Memory B cell (primary cell): ENCODE data around the gene RRP1.

Experiments used
- ATAC-seq: fragments of 150-1000 bp; cut with Tn5 transposase; 2 replicates; pipeline ENCODE4 v1.10.0; 2021; ENCODE audit warnings: low read depth, mild to moderate bottlenecking, moderate library complexity
- DNase-seq, 2 donors: peaks; one replicate each; pipeline ENCODE4 v3.0.0; 2022; ENCODE audit warnings: low spot score in 2 of 2
- H3K27ac Mint-ChIP-seq: one replicate; pipeline ENCODE4 v1.8.0; 2022; ENCODE audit warnings: mild to moderate bottlenecking, moderate library complexity, mixed read lengths
- H3K27me3 Mint-ChIP-seq: one replicate; pipeline ENCODE4 v1.8.0; 2022; ENCODE audit warnings: mixed read lengths
- H3K36me3 Mint-ChIP-seq: one replicate; pipeline ENCODE4 v1.8.0; 2022; ENCODE audit warnings: mild to moderate bottlenecking, mixed read lengths
- H3K4me1 Mint-ChIP-seq: one replicate; pipeline ENCODE4 v1.8.0; 2022; ENCODE audit warnings: mixed read lengths
- H3K4me3 Mint-ChIP-seq: one replicate; pipeline ENCODE4 v1.8.0; 2022; ENCODE audit warnings: mild to moderate bottlenecking, moderate library complexity, mixed read lengths
- H3K9me3 Mint-ChIP-seq: one replicate; pipeline ENCODE4 v1.8.0; 2022; ENCODE audit warnings: mixed read lengths

Gene RRP1

DNA sequence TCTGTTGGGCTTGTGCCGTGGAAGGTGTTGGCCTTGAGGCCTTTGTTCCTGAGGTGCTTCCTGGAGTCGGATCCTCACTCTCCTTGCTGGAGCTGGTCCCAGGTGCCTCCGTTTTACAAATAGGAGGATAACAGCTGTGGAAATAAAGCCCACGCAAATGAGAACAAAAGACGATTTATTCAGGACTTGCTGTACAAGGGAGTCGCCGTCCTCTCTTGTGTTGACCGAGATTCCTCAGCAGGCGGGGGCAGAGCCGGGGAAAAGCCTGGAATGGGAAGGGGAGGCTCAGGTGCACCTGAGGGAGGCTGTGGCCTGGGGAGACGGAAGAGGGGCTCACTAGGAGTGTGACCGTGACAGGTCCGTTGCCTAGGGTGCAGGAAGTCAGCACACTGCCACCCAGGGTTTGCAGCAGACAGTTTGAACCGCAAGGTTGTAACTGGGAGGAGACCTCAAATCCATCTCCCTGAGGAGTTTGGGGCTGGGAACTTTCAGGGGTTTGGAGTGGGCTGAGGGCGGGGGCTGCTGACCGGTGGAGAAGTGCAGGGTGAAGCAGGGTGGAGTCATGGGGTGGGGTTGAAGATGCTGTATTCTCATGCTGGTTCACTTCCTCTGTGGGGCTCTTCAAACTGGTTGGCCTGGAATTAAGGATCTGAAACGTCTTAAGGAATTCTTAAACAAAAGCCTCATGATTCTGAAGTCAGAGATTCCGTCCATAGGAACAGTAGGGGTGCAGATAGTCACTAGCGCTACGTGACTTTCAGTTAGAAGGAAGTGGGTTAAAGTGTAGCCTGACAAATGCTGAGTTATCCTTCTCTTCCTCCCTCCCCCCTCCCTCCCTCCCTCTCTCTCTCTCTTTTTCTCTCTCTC, 10.7 kb upstream of the RRP1 start:
- no peak for DNase-seq
- Mint-ChIP-seq H3K36me3 (peaks cover 5% of the 10 kb centered on the region), H3K9me3 (no peaks in the 10 kb centered on the region), H3K4me1 (peaks cover 14% of the 10 kb centered on the region), H3K27me3 (no peaks in the 10 kb centered on the region), H3K4me3 (no peak overlapping the region), H3K27ac (no peak overlapping the region)
- ATAC-seq = no peak

DNA sequence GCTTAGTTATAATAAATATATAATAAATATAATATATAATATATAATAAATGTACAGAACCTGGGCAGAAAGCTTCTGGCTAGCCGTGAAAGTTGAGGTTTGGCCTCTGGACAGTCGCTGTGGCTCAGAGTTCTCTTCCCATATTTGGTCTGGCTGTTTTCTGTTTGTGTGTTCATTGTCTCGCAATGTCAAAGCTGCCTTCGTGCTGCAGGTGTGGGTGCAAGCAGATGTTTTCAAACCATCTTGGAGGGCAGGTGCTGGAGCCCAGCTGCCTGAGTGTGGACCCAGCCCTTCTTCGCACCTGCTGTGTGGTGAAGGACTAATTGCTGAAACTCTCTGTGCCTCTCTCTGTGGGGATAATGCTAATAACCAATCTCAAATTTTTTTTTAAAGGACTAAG, 9.7 kb upstream of the RRP1 start:
- Mint-ChIP-seq H3K4me1 (peaks cover 14% of the 10 kb centered on the region), H3K36me3 (no peaks in the 10 kb centered on the region), H3K9me3 (no peaks in the 10 kb centered on the region), H3K27ac (no peak overlapping the region), H3K27me3 (no peaks in the 10 kb centered on the region), H3K4me3 (no peak overlapping the region)
- ATAC-seq = no peak
- DNase-seq = no peak

DNA sequence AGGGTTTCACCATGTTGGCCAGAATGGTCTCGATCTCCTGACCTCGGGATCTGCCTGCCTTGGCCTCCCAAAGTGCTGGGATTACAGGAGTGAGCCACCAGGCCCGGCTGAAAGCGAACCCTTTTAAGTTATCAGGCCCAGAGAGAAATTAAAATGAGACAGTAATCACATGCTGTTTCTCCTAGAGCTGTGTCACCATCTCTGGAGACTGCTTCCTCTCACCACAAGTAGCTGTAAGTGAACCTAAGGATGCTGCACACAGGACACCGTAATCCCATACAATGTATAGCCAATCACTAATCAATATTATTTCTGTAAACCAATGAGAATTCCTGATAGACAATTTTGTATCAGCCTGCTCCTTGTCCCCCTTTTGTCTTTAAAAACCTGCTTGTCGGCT, 7.5 kb upstream of the RRP1 start:
- ATAC-seq (no peak), DNase-seq (no peak)
- no peaks in the 10 kb centered on the region for H3K27me3 Mint-ChIP-seq
- no peaks in the 10 kb centered on the region for H3K36me3 Mint-ChIP-seq
- H3K4me1 Mint-ChIP-seq = peaks cover 9% of the 10 kb centered on the region
- no peak overlapping the region for H3K4me3 Mint-ChIP-seq
- no peak overlapping the region for H3K27ac Mint-ChIP-seq
- H3K9me3 Mint-ChIP-seq = no peaks in the 10 kb centered on the region

DNA sequence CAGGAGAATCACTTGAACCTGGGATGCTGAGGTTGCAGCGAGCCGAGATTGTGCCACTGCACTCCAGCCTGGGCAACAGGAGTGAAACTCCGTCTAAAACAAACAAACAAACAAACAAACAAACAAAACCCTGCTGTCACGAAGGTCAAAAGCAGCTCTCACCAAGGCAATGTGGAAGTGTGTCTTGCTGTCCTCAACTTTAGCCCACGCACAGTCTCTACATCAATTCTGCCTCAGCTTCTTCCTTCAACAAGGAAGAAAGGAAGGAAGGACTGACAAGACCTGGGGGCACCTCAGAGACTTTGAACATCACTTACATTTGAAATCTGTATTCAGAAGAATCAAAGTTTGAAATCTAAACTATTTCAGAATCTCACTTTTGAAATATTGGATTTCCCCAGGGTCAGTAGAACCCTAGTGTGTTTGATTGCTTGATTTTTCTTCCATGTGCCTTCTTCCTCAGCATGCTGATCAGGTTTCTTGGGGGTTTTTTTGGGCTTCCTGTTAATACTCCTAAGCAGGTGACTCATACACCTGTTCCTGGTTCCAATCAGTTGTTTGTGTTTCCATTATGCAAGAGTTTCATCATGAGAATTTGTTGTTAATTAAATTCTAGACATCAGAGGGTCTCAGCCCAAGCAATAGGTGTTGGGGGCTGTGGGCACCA, 6.8 kb upstream of the RRP1 start:
- Mint-ChIP-seq H3K4me1 (peaks cover 9% of the 10 kb centered on the region), H3K4me3 (no peak overlapping the region), H3K9me3 (no peaks in the 10 kb centered on the region), H3K36me3 (no peaks in the 10 kb centered on the region), H3K27me3 (no peaks in the 10 kb centered on the region), H3K27ac (no peak overlapping the region)
- ATAC-seq (no peak), DNase-seq (no peak)

DNA sequence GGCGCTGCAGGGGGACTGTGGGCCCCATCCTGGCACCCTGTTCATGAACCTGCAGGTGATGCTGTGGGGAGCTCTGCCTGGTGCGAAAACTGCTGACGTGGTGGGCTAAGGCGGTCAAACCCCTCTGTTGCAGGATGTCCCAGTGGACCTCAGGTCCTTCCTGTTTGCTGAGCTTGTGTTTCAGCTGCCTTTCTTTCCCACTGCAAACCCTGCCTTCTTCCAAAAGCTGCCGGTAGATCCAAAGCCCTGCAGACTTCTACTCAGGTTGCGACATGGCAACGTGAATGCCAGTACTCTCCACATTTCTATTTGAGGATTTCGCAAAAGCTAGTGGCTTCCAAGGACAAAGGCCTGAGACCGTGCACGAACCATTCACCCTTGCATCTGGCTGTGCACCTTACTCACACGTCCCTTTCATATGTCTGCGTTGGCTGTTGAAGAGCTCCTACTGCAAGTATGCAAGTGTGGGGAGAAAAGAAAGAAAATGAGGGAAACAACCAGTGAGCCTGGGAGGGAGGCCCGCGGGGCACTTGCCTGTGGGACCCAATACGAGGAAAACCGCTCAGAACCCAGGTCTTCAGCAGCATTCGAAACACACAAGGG, 6.2 kb upstream of the RRP1 start:
- H3K4me1 Mint-ChIP-seq = peaks cover 9% of the 10 kb centered on the region
- DNase-seq (no peak), ATAC-seq (no peak)
- no peaks in the 10 kb centered on the region for H3K9me3 Mint-ChIP-seq
- no peaks in the 10 kb centered on the region for H3K36me3 Mint-ChIP-seq
- no peak overlapping the region for H3K27ac Mint-ChIP-seq
- H3K4me3 Mint-ChIP-seq = no peak overlapping the region
- H3K27me3 Mint-ChIP-seq = no peaks in the 10 kb centered on the region

DNA sequence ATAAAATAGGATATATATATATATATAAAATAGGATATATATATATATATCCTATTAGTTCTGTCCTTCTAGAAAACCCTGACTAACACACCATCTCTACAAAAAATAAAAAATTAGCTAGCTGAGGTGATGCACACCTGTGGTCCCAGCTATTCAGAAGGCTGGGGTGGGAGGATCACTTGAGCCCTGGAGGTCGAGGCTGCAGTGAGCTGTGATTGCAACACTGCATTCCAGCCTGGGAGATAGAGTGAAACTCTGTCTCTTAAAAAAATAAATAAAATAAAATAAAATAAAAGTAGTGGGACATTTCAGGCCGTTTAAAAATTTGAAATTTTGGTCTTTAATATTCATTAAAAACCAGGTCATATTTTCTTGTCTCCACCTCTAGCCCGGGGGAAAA, 4.2 kb upstream of the RRP1 start:
- Mint-ChIP-seq H3K36me3 (no peaks in the 10 kb centered on the region), H3K9me3 (no peaks in the 10 kb centered on the region), H3K27ac (no peak overlapping the region), H3K4me1 (peaks cover 3% of the 10 kb centered on the region), H3K27me3 (no peaks in the 10 kb centered on the region), H3K4me3 (no peak overlapping the region)
- DNase-seq (no peak), ATAC-seq (no peak)

DNA sequence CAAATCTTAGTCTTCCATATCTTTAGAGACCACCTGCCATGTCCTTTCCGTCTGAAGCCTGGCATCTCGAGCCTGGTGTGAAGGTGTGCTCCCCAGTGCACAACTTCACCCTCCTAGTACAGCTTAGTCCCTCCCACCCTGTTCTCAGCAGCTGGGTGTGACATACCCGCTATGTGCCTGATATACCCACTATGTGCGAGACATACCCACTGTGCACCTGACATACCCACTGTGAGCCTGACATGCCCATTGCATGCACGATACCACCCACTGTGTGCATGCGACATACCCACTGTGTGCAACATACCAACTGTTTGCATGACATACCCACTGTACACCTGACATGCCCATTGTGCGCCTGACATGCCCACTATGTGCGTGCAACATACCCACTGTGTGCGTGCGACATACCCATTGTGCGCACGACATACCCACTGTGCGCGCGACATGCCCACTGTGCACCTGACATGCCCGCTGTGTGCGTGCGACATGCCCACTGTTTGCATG, 3.0 kb upstream of the RRP1 start:
- Mint-ChIP-seq H3K4me1 (peaks cover 7% of the 10 kb centered on the region), H3K36me3 (no peaks in the 10 kb centered on the region), H3K4me3 (no peak overlapping the region), H3K27ac (no peak overlapping the region), H3K9me3 (no peaks in the 10 kb centered on the region), H3K27me3 (no peaks in the 10 kb centered on the region)
- DNase-seq (no peak), ATAC-seq (no peak)

DNA sequence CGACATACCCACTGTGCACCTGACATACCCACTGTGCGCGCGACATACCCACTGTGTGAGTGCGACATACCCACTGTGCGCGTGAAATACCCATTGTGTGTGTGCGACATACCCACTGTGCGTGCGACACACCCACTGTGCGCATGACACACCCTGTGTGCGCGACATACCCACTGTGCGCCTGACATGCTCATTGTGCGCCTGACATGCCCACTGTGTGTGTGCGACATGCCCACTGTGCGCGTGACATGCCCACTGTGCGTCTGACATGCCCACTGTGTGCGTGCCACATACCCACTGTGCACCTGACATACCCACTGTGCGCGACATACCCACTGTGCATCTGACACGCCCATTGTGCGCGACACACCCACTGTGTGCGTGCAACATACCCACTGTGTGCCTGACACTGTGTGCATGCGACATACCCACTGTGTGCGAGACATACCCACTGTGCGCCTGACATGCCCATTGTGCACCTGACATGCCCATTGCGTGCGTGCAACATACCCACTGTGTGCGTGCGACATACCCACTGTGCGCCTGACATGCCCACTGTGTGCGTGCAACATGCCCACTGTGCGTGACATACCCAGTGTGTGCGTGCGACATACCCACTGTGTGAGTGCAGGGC, 2.5 kb upstream of the RRP1 start:
- DNase-seq (no peak), ATAC-seq (no peak)
- H3K27me3 Mint-ChIP-seq = no peaks in the 10 kb centered on the region
- H3K36me3 Mint-ChIP-seq = peaks cover 2% of the 10 kb centered on the region
- H3K9me3 Mint-ChIP-seq = no peaks in the 10 kb centered on the region
- H3K4me3 Mint-ChIP-seq = no peak overlapping the region
- no peak overlapping the region for H3K27ac Mint-ChIP-seq
- H3K4me1 Mint-ChIP-seq = peaks cover 7% of the 10 kb centered on the region

DNA sequence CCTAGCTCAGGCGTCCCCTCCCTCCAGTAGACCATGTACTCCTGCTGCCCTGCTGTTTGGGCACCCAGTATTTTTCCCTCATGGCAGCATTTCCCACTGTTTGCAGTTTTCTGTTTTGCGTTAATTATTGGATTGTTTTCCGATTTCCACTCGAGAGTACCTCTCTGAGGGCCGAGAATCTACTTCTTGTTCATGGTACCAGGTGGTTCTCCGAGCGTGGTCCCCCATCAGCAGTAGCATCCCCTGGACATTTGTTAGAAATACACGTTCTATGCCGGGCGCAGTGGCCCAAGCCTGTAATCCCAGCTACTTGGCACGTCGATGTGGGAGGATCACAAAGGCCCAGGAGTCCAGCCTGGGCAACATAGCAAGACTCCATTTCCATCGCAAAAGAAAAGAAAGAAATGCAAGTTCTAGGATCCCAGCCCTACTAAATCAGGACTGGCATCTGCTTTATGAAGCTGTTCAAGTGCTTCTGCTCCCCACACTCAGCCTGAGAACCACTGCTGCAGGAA, 690 bp downstream of the RRP1 start:
- Mint-ChIP-seq H3K9me3 (no peaks in the 10 kb centered on the region), H3K4me1 (peaks cover 7% of the 10 kb centered on the region), H3K27ac (peak overlapping the region; percentile 75), H3K27me3 (no peaks in the 10 kb centered on the region), H3K4me3 (peak overlapping the region; percentile 95), H3K36me3 (peaks cover 8% of the 10 kb centered on the region)
- DNase-seq = no peak
- no peak for ATAC-seq

DNA sequence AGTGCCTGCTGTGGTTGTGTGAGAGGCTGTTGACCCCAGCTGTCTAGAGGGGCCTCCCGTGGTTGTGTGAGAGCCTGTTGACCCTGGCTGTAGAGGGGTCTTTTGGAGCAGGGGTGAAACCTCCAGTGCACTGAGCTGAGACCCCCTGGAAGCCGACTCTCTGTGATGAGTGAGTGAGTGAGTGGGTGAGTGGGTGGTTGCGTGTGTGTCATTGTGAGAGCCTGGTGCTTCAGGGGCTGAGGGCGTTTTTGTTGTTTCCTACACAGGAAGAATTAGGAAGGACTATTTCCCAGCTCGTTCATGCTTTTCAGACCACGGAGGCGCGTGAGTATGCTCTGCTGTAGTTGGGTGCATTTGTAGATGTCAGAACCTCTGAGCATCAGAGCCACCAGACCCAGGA, 3.0 kb downstream of the RRP1 start:
- Mint-ChIP-seq H3K27ac (no peak overlapping the region), H3K4me3 (no peak overlapping the region), H3K27me3 (no peaks in the 10 kb centered on the region), H3K36me3 (peaks cover 21% of the 10 kb centered on the region), H3K4me1 (peaks cover 7% of the 10 kb centered on the region), H3K9me3 (no peaks in the 10 kb centered on the region)
- DNase-seq (no peak), ATAC-seq (no peak)

DNA sequence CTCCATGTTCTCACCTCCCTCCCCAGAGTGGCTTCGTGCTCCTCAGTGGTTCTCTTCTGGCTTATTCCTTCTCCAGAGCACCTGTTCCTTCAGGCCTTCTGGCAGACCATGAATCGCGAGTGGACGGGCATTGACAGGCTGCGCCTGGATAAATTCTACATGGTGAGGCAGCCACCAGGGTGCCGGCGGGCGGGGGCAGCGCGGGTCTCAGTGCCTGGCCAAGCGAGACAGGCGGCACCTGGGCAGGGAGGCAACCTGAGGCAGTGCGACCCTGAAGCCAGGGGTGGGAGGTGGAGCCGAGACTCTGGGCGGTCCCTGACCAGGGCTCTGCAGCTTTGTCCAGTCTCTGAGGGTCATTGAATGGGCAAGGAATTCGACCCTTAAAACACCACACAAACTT, 3.9 kb downstream of the RRP1 start:
- peaks cover 24% of the 10 kb centered on the region for H3K36me3 Mint-ChIP-seq
- no peak overlapping the region for H3K27ac Mint-ChIP-seq
- H3K4me1 Mint-ChIP-seq = peaks cover 7% of the 10 kb centered on the region
- H3K27me3 Mint-ChIP-seq = no peaks in the 10 kb centered on the region
- ATAC-seq = no peak
- H3K4me3 Mint-ChIP-seq = no peak overlapping the region
- H3K9me3 Mint-ChIP-seq = no peaks in the 10 kb centered on the region
- no peak for DNase-seq

DNA sequence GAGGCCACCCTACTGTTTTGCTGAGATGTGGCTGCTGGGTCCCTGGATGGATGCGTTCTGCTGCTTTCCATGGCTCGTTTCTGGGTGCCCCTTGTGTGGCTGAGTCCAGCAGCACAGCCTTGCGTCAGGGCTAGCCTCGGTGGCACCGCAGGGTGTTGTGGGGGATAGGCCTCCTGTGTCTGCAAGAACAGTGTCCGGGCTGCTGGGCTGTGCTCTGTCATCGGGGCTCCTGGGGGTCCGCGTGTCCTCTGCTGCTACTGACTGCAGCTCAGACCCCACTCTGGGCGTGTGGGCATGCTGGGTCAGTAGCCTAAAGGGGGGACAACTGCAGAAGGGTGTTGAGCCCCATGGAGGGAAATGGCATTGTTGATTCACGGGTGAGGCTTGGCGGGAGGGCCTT, 4.9 kb downstream of the RRP1 start:
- H3K27ac Mint-ChIP-seq = no peak overlapping the region
- ATAC-seq (no peak), DNase-seq (no peak)
- peaks cover 32% of the 10 kb centered on the region for H3K36me3 Mint-ChIP-seq
- no peaks in the 10 kb centered on the region for H3K27me3 Mint-ChIP-seq
- H3K9me3 Mint-ChIP-seq = no peaks in the 10 kb centered on the region
- no peak overlapping the region for H3K4me3 Mint-ChIP-seq
- peaks cover 9% of the 10 kb centered on the region for H3K4me1 Mint-ChIP-seq

DNA sequence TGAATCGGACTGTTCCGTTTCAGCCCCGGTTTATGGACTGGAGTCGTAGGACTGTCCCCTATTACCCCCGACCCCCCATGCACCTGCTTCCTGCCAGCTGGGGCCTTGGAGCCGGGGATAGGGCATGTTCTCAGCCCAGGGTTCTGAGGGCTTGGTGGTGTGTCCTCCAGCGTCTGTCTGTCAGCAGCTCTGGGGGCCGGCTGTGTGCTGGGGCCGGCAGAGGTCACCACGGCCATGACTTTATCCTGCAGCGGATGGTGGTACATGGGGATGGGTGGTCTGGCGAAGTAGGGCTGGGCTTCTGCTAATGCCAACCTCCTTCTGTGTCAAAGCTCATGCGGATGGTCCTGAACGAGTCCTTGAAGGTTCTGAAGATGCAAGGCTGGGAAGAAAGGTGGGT, 5.5 kb downstream of the RRP1 start:
- Mint-ChIP-seq H3K4me3 (no peak overlapping the region), H3K27me3 (no peaks in the 10 kb centered on the region), H3K9me3 (no peaks in the 10 kb centered on the region), H3K4me1 (peaks cover 9% of the 10 kb centered on the region), H3K27ac (no peak overlapping the region), H3K36me3 (peaks cover 32% of the 10 kb centered on the region)
- no peak for ATAC-seq
- no peak for DNase-seq

DNA sequence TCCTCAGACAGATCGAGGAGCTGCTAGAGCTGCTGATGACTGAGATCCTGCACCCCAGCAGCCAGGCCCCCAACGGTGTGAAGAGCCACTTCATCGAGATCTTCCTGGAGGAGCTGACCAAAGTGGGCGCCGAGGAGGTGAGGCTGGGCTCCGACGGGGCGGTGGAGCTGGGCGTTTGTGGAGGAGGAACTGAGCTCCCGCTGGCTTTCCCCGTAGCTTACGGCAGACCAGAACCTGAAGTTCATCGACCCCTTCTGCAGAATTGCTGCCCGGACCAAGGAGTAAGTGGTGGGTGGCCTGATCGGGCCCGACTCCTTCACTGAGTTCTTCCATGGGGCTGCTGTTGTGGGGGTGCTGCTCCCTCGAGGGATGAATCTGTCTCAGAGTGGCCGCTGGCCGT, 8.0 kb downstream of the RRP1 start:
- DNase-seq (no peak), ATAC-seq (no peak)
- peaks cover 2% of the 10 kb centered on the region for H3K4me1 Mint-ChIP-seq
- no peak overlapping the region for H3K4me3 Mint-ChIP-seq
- no peaks in the 10 kb centered on the region for H3K27me3 Mint-ChIP-seq
- no peaks in the 10 kb centered on the region for H3K9me3 Mint-ChIP-seq
- peaks cover 40% of the 10 kb centered on the region for H3K36me3 Mint-ChIP-seq
- H3K27ac Mint-ChIP-seq = no peak overlapping the region
